Activated CD4-positive, CD25-positive, alpha-beta regulatory T cell treated with anti-CD3 and anti-CD28 coated beads, Interleukin-2, amount 50 U/mL, for 72 hours (primary cell): ENCODE results near the gene TSPAN15.

Experiments
- DNase-seq: peaks from one replicate; pipeline ENCODE4 v3.0.0; 2021

TSPAN15 gene

DNA sequence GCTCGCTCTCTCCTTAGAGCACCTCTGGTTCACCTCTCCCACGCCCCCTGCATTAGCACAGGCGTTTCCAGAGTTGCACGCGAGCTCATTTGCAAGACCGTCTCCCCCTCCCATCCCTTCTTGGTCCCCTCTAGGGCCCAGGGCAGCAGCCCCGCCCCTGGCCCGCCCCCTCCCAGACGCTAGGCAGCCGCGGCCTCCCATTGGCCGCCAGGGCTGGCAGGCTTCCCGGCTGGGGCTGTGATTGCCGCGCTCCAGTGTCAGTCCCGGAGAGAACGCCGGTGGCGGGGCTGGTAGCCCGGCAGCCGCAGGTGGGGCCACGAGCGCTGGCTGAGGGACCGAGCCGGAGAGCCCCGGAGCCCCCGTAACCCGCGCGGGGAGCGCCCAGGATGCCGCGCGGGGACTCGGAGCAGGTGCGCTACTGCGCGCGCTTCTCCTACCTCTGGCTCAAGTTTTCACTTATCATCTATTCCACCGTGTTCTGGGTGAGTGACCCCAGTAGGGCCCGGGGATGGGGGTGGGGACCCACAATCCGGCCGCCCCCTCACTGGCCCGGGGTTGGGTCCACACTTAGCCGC lies at the start of gene TSPAN15:
Gene TSPAN15 (plus strand): TSS at position 257 of the 575 bp plus-strand sequence. CDS start 130 bp downstream, at position 387.
- DNase-seq, result peak; percentile 75

DNA sequence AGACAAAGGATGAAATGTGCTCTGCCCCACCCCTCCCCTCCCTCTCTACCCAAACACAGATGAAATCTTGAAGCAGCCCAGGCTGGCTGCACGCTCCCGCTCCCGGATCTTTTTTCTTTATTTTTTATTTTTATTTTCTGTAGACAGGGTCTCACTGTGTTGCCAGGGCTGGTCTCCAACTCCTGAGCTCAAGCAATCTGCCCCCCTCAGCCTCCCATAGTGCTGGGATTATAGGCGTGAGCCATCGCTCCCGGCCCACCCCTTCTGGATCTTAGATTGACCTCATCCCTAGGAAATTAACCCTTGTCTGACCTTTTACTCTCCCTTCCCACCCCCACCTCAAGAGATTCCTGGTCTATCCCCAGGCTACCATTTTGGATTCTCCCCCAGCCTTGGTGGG lies 48.9 kb upstream of the TSPAN15 start:
- DNase-seq, result no peak

DNA sequence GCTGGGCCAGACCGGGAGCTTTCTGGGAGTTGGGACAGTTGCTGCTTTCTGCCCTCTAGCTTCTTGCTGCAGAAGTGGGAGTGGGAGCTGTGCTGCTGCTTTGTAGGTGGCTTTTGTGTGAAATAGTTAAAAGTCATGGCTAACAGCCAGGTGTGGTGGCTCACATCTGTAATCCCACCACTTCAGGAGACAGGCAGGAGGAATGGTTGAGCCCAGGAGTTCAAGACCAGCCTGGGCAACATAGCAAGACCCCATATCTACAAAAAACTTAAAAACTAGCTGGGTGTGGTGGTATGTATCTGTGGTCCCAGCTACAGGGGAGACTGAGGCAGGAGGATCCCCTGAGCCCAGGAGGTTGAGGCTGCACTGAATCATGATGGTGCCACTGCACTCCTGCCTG lies 48.2 kb upstream of the TSPAN15 start:
- no peak for DNase-seq

DNA sequence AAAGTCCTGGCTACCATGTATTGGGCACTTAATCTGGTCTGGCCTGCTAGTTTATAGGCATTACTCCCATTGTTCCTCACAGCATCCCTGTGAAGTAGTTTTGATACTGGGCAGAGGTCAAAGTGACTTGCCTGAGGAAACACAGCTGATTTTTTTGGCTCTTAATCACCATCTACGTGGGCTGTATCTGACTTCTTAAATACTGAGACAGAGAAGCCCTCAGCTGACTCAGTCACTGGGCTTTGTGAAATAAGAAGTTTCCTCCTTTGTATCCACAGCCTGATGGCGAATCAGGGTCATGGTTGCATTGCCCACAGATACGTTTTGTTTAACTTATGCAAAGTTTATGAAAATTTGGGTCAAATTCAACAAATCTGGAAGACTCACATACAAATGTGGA lies 47.7 kb upstream of the TSPAN15 start:
- no peak for DNase-seq

DNA sequence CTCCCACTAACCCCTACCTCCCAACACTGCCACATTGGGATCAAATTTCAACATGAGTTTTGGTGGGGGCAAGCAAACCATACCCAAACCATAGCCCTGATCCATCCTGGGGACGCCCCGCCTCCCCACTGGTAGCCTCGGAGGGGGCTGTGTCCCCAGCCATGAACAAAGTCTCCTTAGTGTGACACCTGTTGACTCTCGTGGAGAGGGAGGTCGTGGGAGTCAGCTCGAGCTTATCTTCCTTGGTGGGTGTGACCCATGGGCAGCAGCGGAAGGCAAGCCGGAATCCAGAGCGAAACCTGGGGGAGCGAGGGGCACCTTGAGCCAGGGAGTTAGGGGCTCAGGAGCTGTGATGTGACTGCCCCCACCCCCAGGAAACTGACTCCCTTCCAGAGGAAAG lies 46.5 kb upstream of the TSPAN15 start:
- no peak for DNase-seq

DNA sequence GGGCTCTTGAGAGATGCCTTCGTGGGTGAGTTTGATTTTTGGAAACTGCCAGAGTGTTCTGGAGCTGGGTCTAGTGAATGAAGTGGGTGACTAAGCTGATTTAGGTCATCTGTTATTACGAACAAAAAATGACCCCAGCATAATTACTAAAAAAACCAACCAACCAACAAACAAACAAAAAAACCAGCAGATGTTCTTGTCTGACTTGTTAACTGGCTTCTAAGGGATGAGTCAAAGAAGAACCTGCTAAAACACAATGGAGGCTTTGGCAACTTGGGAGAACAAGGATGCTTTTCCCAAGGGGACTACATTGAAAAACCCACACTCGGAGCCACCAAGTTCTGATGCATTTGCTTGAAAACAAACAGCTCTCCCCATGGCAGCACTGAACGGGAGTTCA lies 46.0 kb upstream of the TSPAN15 start:
- DNase-seq, result no peak

DNA sequence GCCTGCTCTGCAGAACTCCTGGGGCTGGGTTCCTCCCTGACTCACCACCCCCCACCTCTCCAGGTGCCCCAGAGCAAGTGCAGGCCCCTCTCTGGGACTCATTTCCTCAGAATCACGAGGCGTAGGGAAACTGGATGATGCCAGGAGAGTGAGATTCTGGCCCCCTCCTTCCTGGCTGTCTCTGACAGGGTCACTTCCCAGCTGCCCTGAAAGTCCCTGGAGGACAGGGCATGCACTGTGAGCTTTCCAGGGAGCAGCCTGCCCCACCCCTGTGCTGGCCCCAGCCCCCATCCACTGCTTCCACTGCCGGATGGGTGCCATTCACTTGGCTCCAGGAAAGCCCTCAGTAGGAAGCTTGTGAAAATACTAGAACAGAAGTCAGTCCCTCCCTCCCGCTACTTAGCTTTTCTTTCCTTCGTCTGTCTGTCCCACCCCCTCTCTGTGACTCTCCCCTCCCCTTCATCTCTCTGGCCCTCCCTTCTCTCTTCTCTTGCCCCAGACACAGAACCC lies 44.9 kb upstream of the TSPAN15 start:
- DNase-seq, result no peak

DNA sequence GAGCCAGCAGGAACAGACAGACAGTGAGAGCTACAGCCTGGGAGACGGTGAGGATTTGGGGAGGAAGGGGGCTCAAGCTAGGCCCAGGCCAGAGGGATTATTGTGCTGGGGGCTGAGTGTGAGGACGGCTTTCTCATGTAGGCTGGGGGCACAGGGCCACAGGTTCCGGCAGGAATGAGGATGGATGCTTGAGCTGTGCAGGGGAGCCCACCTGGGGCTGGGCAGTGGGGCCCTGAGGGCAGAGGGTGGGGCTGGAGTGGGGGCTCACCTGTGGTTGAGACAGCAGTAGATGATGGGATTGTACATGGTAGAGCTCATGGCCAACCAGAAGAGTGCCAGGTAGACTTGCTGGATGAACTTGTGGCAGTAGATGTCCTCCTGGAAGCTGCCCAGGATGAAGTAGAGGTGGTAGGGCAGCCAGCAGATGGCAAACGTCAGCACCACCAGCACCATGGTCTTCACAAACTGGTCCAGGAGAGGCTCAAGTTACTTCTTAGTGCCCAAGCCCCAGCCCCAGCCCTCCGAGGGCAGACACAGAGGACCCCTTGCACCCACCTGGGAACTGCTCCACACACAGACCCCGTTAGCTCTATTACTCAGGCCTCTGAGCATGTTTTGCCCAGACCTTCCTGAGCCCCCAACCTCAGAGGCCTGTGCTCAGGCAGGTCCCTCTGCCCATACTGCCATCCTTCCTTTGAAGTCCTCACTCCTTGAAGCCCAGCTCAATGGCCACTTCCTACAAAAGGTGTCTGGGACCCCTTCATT lies 44.3 kb upstream of the TSPAN15 start:
- no peak for DNase-seq

DNA sequence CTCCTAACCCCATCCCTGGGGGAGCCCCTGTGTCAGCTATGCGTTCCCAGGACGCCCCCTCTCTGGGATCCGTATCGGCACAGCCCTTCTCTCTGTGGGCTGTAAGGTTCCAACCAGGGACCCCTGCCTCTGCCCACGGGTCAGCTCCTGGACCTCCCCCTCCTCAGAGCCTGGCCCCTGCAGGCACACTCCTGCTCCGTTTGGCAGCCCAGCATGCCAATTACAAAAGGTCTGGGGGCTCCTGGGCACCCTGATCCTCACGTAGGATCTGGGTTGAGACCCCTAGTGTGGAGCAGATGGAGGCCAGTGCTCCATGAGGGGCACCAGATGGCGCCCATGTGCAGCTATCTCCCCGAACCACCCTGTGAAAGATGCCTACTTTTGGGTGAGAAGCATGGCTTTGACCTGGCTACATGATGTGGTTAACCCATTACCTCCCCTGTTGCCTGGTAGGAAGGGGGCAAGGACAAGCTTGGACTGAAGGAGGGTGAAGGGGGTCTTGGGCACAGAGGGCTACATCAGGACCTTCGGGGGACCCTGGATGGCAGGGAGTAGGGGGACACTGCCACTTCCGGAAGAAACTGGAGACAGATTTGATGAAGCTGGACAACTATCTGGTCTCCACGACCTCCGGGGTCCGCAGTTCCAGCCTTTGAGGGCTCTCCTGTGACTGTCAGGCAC lies 43.5 kb upstream of the TSPAN15 start:
- no peak for DNase-seq

DNA sequence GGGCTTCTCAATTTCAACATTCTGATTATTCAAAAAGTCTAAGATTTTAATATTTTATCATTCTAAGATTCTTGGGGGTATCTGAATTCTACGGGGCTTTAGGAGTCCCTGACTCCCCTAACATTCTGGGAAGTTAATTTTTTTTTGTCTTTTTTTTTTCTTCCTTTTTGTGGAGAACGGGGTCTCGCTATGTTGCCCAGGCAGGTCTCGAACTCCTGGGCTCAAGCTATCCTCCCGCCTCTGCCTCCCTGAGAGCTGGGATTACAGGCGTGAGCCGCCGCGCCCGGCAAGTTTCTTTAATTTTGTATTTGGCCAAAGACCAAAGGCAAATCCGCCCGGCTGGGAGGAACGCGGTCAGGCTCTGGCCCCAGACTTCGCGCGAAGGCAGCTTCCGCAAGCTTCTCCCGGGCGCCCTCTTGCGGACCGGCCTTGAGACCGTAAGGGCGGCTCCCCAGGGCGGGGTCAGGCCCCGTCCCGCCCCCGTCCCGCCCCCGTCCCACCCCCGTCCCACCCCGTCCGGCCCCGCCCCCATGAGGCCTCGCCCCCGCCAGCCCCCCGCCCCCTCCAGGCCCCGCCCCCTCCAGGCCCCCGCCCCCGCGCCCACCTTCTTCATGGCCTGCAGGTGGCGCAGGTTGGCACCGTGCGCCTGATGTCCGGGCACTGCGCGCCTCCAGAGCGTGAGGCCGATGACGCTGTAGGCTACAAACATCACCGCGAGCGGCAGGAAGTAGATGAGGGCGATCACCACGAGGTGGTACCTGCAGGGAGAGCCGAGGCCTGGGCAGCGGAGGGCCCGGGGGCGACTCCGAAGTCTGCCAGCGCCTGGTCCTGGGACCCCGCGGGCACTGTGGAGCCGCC lies 42.7 kb upstream of the TSPAN15 start:
- DNase-seq, result peak; percentile 90

DNA sequence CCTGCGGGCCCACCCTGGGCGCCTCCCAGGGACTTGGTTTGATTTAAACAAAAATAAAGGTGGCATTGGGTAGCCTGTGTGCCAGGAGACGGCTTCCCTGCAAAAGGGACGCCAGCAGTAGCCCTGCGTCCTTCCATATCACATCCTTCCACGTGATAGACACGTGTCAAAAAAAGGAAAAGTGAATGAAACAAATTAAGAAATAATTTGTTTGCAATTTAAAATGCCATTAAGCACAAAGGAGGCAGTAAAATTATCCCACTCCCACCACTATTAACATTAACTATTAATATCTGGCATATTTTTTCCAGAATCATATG lies 42.1 kb upstream of the TSPAN15 start:
- DNase-seq, result no peak

DNA sequence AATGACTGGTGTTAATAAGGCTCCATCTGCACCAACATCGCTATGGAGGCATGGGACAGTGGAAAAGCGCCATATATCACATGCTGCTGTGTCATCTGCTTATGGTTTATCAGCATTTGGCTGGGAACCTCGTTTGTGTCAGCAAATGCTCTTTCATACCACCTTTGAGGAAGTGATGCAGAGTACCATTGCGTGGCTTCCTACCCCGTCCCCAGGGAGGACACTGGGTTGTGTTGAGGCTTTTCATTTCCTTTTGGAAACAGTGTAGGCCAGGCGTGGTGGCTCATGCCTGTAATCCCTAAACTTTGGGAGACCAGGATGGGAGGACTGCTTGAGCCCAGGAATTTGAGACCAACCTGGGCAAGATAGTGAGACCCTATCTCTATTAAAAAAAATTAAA lies 41.3 kb upstream of the TSPAN15 start:
- DNase-seq, result no peak

DNA sequence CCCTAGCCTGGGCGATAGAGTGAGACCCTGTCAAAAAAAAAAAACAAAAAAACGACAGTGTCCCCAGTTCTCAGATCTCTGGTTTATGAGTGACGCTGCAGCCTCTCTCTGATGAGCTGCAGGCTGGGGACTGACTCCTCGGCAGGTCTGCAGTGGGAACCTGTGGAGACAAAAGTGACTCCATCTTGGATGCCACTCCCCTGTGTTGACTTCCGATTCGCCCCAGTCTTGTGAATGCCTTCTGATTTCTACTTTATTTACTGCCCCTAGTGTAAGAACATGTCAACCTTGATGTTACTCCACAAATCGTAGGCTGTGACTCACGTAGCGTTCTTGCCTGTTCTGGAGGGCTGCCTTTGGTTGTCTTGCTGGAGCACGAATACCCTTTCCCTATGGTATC lies 40.8 kb upstream of the TSPAN15 start:
- DNase-seq, result no peak

DNA sequence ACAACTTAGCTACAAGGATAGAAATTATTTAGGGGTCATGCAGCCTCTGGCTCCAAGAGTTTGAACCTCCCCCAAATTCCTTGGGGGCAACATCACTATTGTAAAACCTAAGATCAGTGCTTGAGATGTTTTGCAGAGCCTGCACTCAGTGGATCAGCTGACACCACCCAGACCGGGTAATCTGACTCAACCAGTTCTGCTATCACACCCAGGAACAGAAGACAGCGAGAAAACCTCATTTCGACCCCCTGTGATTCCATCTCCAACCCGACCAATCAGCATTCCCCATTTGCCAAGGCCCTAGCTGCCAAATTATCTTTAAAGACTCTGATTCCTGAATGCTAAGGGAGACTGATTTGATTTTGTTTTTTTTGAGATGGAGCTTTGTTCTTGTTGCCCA lies 39.8 kb upstream of the TSPAN15 start:
- DNase-seq, result no peak

DNA sequence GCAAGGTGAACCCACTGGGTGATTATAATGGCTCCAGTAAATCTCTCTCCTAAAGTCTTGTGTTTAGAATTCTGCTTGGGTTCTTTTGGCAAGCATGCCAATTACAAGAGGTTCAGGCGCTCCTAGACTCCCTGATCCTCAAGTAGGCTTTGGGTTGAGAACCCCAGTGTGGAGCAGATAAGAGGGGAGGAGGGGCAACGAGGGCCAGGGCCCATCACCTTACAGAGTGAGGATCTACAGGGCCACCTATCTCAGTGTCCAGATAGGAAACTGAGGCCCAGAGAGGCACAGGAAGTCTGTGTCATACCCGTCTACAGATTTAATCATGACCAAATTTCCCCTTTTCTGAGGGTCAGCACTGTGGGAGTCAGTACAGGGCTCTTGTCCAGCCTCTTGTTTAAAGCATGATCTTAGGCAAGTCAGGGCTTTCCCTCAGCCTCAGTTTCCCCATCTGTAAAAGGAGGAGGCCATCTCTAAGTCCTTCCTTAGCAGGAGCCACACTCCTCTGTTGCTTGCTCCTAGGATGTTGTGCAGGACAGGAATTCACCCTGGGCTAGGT lies 39.0 kb upstream of the TSPAN15 start:
- no peak for DNase-seq

DNA sequence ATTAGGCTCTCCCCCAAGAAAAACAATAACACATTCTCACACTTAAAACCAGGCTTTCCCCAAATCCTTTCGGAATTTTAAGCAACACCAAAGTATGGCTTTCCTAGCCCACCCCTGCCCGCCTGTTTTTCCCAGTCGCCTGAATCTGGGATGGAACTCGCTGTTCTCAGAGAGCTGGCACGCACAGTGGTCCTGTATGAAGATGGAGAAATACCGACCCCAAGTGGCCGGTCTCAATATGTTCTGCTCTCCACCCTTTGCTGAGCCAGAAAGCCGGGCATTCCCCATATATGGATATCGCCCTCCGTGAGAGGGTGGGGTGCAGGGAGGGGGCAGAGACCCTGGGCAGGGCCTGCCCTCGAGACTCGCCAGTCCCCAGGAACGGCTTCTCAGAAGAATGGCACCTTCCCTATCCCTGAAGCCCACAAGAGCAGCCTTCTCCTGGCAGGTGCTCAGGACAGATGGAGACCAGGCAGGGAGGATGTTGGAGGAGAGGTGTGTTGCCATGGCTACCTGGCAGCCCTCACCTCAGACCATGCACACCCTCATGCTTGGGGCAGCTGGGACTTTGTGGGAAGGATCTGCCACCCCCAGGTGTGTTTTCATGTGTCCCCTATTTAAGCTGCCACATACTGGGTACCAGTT lies 37.9 kb upstream of the TSPAN15 start:
- no peak for DNase-seq

DNA sequence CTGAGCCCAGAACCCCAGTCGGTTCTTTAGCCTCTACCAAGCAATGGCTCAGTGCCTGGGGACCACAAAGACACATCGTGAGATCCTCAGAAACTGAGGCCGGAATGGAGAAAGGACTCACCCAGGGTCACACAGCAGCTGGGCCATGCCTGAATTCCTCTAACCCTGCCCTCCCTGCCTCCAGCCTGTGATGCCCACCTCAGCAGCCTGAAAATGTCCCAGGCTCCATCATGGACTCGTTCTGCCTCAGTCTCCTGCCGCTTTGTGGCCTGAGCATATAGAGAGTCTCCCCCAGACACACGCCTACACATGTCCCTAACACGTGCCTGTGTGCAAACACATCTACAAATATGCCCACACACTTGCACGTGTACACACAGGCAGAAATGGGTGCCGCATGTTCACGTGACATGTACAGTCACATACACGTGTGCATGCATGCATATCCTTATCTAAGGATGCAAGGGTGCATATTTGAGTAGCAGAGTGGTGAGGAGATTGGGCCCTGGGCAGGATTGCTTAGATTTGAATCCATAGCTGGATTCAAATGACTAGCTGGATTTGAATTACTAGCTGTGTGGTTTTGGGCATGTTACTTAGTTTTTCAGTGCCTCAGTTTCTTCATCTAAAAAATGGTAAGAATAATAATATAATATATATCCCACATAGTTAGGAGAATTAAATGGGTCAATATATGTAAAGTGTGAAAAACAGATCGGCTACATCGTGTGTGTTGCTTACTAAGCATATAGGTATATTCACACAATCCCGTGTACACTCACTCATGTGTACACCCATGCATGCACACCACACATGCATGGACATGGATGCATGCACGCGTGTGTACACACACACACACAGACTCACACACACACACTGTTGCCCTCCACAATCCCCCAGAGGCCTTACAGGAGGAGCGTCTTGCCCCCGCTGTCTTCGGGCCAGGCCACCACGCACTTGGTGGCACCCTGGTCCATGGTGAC lies 36.9 kb upstream of the TSPAN15 start:
- no peak for DNase-seq

DNA sequence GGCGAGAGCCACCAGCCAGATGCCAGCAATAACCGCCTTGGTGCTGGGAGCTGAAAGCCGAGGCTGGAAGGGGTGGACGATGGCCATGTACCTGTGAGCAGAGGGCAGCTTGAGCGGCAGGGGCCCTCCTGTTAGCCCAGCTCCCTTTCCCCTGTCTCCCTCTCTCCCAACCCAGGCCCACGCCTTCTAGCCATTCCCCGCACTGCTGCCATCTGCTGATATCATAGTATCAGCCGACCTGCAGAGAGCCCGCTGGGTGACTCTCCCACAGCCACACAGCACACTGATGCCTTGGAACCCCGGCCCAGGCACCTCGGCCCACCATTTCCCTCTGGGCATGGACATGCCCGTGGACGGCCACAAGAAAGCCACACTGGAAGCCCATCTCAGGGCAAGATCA lies 36.2 kb upstream of the TSPAN15 start:
- no peak for DNase-seq

DNA sequence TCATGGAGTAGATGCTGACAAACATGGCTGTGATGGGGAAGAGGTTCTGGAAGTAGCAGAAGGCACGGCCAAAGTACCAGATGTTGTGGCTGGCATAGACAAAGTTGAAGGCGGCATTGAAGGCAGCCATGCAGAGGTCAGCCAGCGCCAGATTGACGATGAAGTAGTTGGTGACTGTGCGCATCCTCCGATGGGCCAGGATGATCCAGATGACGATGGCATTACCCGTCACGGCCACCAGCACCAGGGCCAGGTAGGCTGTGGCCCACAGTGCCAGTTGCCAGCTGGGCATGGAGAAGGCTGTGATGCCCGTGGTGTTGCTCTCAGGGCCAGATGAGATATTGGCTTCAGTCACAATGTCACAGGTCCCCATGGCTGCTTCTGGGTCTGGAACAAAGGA lies 35.3 kb upstream of the TSPAN15 start:
- DNase-seq, result no peak

DNA sequence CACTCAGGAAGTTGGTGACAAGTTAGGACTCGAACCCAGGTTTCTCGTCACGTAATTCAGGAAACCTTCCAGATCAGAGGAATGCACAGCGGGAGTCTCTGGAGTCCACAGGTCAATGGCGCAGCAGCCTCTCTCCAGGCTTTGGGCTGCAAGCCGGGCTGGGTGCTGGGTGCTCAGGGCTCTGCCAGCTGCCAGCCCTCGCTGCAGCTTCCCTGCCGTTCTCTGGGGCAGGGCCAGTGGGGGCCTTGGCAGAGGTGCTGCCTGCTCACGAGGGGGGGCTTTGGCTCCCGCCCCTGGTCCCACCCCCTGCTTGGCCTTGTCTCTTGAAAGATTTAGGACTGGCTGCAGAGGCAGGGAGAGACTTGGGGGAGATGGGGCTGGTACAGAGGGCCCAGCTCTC lies 34.6 kb upstream of the TSPAN15 start, which contains the start of gene TACR2:
Gene TACR2 (minus strand): TSS at position 224 of the 400 bp plus-strand sequence. CDS start 595 bp downstream, outside the sequence.
- DNase-seq, result no peak

DNA sequence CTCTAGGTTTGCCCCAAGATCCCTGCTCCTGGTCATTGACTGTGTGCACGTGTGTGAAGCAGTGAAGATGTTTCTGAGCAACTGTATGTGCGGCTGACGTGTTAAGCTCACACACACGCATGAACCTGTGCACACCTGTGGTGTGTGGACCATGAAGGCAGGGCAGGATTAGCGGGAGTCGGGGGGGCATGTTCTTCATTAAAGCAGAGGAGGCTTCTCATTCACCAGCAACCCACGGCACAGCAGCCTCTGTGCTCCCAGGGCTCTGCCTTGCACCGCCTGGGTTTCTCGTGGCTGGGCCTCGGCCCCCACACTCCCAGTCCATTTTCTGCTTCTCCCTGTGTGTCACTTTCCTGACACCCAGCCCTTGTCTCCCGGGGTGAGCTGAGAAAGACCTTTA lies 33.7 kb upstream of the TSPAN15 start:
- DNase-seq, result no peak
